RWPE1 (cell line): Measurements from ENCODE around the gene JPT1.

Source experiments
- CTCF ChIA-PET: fragments of 350-600 bp; sonication (Branson Sonifier 250); formaldehyde crosslinking; extraction: SDS; loops from one replicate; lab custom pipeline; 2021; lab: Yijun Ruan, JAX
- POLR2A ChIA-PET: fragments of 400-600 bp; formaldehyde crosslinking; extraction: SDS; loops from one replicate; lab custom pipeline; 2020; ENCODE audit warnings: antibody characterized with exemption; ENCODE audit not compliant: low non-redundant PET; lab: Yijun Ruan, JAX
- DNase-seq: peaks from one replicate; pipeline ENCODE4 v3.0.0; 2012; ENCODE audit warnings: low spot score
- H3K27ac ChIP-seq: fragments of 450-650 bp; 2 replicates; pipeline ENCODE4 v1.5.1; 2017
- CTCF ChIP-seq: fragments of 450-650 bp; conservative IDR thresholded peaks from 2 replicates; pipeline ENCODE4 v1.5.1; 2017; ENCODE audit warnings: low read depth, mild to moderate bottlenecking

Gene JPT1

GRCh38 chr17:75109407-75110233 lies 44.7 kb downstream of the JPT1 start, which contains the start of gene ARMC7:
ARMC7 (plus strand) TSS chr17:75109969; CDS start chr17:75110289, 320 bp downstream.
- ChIA-PET CTCF (interaction anchor here (0.6 to 0.9 kb wide), 6 partner anchors 12 to 170 kb away, joined by 3 to 4 read pairs (median 4); no protein-coding TSS in a partner anchor), POLR2A (interaction anchor here (1.1 kb wide), 1 partner anchor 50 kb away, joined by 4 read pairs; no protein-coding TSS in a partner anchor)
- TF ChIP-seq CTCF: no peak
- H3K27ac ChIP-seq: peak within 1 kb of the TSS; percentile 81
- peak; percentile 92 for DNase-seq

GRCh38 chr17:75109046-75109406 lies 45.3 kb downstream of the JPT1 start:
- DNase-seq: no peak
- ChIA-PET POLR2A (no interaction called here), CTCF (interaction anchor here (0.6 to 0.7 kb wide), 4 partner anchors 12 to 170 kb away, joined by 3 to 4 read pairs (median 4); no protein-coding TSS in a partner anchor)
- no peak for TF ChIP-seq CTCF
- H3K27ac ChIP-seq: peak overlapping the region; percentile 81

GRCh38 chr17:75108193-75108592 lies 46.1 kb downstream of the JPT1 start:
- CTCF ChIA-PET: interaction anchor here (0.6 to 4.7 kb wide), 2 partner anchors 38 to 100 kb away, joined by 3 to 28 read pairs; no protein-coding TSS in a partner anchor
- DNase-seq: no peak
- TF ChIP-seq CTCF: no peak
- peak overlapping the region; percentile 12; the same call in 1 of the 2 replicates for H3K27ac ChIP-seq
- POLR2A ChIA-PET: interaction anchor here (1.0 kb wide), 1 partner anchor 23 kb away, joined by 4 read pairs; the partner anchor contains the start of gene NT5C

- POLR2A ChIA-PET: interaction anchor here (1.0 kb wide), 1 partner anchor 18 kb away, joined by 3 read pairs; the partner anchor contains the start of gene SLC16A5
- DNase-seq: peak; percentile 58
Measured at GRCh38 chr17:75105126-75106080, 48.9 kb downstream of the JPT1 start.

More at GRCh38 chr17:75105126-75106080, 48.9 kb downstream of the JPT1 start:
- H3K27ac ChIP-seq: peak overlapping the region; percentile 46
- peak; percentile 89 for TF ChIP-seq CTCF
- CTCF ChIA-PET: interaction anchor here (0.5 to 4.7 kb wide), 16 partner anchors 9 to 163 kb away, joined by 3 to 28 read pairs (median 4); partner anchors contain the start of genes NUP85 and SLC16A5
